ENCODE measurements around the gene MAPK1.
"Not testable (repeated sequence)": the region's sequence is repeated elsewhere in the genome, so short reads cannot be mapped to it uniquely, and the experiment has no call there.

MAPK1 gene

GRCh38 chr22:21724496-21724895, 142.9 kb downstream of the MAPK1 start:
- DNase-seq, result not testable (repeated sequence)

- not testable (repeated sequence) for DNase-seq
These were observed 146.1 kb downstream of the MAPK1 start for GRCh38 chr22:21721195-21721852.

- DNase-seq, result not testable (repeated sequence)
These were observed 147.1 kb downstream of the MAPK1 start for GRCh38 chr22:21720191-21720859.

- DNase-seq, result peak; percentile 43 to 71 (median 66)
These were observed 148.4 kb downstream of the MAPK1 start for GRCh38 chr22:21719024-21719423.

DNA sequence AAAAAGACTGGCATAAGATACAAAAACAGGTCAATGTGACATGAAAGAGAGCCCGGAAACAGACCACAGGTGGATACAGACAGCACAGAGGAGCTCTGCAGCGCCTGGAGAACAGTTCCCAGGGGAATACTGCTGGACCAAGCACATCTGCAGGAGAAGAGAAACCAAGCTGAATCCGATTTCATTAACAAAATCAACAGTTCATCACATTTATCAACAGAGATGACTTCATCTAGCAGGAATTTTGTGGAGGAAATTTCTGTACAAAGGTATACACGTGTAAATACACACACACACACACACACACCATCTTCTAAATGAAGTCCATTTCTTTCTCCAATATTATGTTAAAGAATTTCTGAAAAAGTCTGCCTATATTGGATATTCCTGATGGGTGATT, 148.9 kb downstream of the MAPK1 start:
- DNase-seq, result no peak

GRCh38 chr22:21716395-21717122, 150.9 kb downstream of the MAPK1 start:
- not testable (repeated sequence) for DNase-seq

GRCh38 chr22:21714786-21715185, 152.7 kb downstream of the MAPK1 start:
- no peak for DNase-seq

GRCh38 chr22:21714059-21714770, 153.2 kb downstream of the MAPK1 start:
- no peak for DNase-seq

GRCh38 chr22:21713428-21714058, 153.9 kb downstream of the MAPK1 start:
- no peak for DNase-seq

DNA sequence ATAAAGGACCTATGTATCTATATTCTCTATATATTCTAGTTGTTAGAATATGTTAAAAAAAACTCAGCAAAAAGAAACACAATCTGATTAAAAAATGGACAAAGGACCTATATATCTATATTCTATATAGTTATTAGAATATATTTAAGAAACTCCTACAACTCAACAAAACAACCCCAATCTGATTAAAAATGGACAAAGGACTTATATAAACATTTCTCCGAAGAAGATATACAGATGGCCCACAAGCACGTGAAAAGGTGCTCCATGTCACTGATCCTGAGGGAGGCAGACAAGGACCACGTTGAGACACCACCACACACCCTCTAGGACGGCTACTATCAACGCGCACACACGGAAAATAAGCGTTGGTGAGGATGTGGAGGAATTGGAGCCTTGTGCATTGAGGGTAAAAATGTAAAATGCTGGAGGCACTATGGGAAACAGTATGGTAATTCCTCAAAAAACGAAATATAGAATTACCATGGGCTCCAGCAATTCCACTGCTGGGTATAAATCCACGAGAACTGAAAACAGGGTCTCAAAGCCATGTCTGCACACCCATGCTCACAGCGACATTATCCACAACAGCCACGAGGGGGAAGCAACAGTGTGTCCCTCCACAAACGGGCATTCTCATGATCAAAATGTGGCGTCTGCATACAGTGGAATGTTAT, 154.6 kb downstream of the MAPK1 start:
- DNase-seq, result peak; percentile 72 to 87 (median 79)

- no peak for DNase-seq
These were observed 155.6 kb downstream of the MAPK1 start for GRCh38 chr22:21711851-21712250.

GRCh38 chr22:21710156-21710555, 157.3 kb downstream of the MAPK1 start:
- no peak for DNase-seq

DNA sequence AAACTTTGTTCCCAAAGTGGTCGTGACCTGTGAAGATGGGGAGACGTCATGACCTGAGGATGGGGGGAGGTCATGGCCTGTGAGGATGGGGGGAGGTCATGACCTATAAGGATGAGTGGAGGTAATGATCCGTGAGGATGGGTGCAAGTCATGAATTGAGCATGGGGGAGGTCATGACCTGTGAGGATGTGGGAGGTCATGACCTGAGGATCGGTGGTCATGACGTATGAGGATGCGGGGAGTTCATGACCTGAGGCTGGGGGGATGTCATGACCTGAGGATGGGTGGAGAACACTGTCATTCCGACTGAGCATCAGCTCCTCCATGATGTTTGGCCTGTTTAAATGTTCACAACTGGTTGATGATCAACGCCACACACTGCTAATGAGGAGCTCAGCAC, 157.8 kb downstream of the MAPK1 start:
- DNase-seq, result no peak

GRCh38 chr22:21708960-21709359, 158.5 kb downstream of the MAPK1 start:
- DNase-seq, result no peak

DNA sequence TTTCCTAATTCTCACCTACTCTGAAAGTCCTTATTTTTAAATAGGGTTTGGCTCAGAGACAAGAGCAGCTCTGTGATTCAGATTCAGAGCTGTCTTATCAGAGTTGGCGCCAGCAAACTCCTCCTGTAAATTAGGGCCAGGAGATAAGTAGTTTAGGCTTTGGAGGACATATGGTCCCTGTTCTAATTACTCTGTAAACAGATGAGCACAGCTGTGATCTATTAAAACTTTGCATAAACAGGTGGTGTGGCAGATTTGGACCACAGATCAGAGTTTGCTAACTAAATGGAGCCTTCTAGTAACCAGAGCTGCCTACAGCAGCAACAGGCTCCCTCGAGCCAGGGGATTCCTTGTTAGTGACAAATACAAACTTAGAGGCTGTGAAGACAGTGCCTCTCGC, 159.8 kb downstream of the MAPK1 start:
- no peak for DNase-seq
